HG03025 (cell line): ENCODE results near the gene GRAP2.
"Not testable (repeated sequence)": the region's sequence is repeated elsewhere in the genome, so short reads cannot be mapped to it uniquely, and the experiment has no call there.

ENCODE experiments used
- ATAC-seq: cut with Tn5 transposase; IDR thresholded peaks from one replicate; pipeline ENCODE4 v1.9.1; 2021; ENCODE audit warnings: mild to moderate bottlenecking, moderate library complexity; ENCODE audit not compliant: unreplicated experiment, low FRiP score

The GRAP2 gene

GRCh38 chr22:39991159-39991860, 90.4 kb downstream of the GRAP2 start:
- no peak for ATAC-seq

- ATAC-seq: no peak
Measured at GRCh38 chr22:39992088-39992826, 91.4 kb downstream of the GRAP2 start.

GRCh38 chr22:39992894-39993293, 92.0 kb downstream of the GRAP2 start:
- not testable (repeated sequence) for ATAC-seq

- ATAC-seq: no peak
Measured at GRCh38 chr22:39994041-39994565, 93.2 kb downstream of the GRAP2 start.

- ATAC-seq: no peak
Measured at GRCh38 chr22:39994566-39995392, 93.9 kb downstream of the GRAP2 start, which contains the start of gene FAM83F. TSS of gene FAM83F (plus strand) at chr22:39994954. CDS start at chr22:39995043, 89 bp downstream.

GRCh38 chr22:39995393-39996252, 94.7 kb downstream of the GRAP2 start:
- no peak for ATAC-seq

GRCh38 chr22:39996732-39997131, 95.8 kb downstream of the GRAP2 start:
- ATAC-seq: no peak

GRCh38 chr22:39997421-39997820, 96.5 kb downstream of the GRAP2 start:
- ATAC-seq: no peak

- ATAC-seq: no peak
Measured at GRCh38 chr22:39997939-39998726, 97.2 kb downstream of the GRAP2 start.

- ATAC-seq: no peak
Measured at GRCh38 chr22:39999144-39999757, 98.4 kb downstream of the GRAP2 start.

GRCh38 chr22:40000171-40000570, 99.3 kb downstream of the GRAP2 start:
- no peak for ATAC-seq

GRCh38 chr22:40001106-40001505, 100.2 kb downstream of the GRAP2 start:
- ATAC-seq: no peak

GRCh38 chr22:40001800-40002577, 101.1 kb downstream of the GRAP2 start:
- ATAC-seq: no peak

GRCh38 chr22:40002935-40003715, 102.2 kb downstream of the GRAP2 start:
- ATAC-seq: no peak

GRCh38 chr22:40004836-40005235, 104.0 kb downstream of the GRAP2 start:
- no peak for ATAC-seq

- no peak for ATAC-seq
Measured at GRCh38 chr22:40006641-40007040, 105.8 kb downstream of the GRAP2 start.
